GM23338 (cell line): Measurements from ENCODE around the gene FGF11. TPM values are rescaled to one million over a fixed set of nuclear protein-coding genes. Genes with fewer than 3 reads are reported as not detected.

ENCODE experiments used
- ATAC-seq: fragments of 200-7000 bp; cut with Tn5 transposase; 3 replicates; pipeline ENCODE4 v1.9.1; 2020
- DNase-seq: peaks from one replicate; pipeline ENCODE4 v3.0.0-alpha.2; 2015; ENCODE audit warnings: low spot score
- H2AFZ ChIP-seq: fragments of 200-600 bp; sonication (generic); 2 replicates; pipeline ENCODE4 v1.8.0; 2016; ENCODE audit warnings: antibody characterized with exemption, mild to moderate bottlenecking, moderate library complexity
- H3F3A ChIP-seq: fragments of 200-600 bp; sonication (generic); replicated peaks from 2 replicates; pipeline ENCODE4 v1.8.0; 2017; ENCODE audit warnings: antibody characterized with exemption, mixed run types, low read depth
- H3K27ac ChIP-seq: fragments of 200-600 bp; sonication (generic); 2 replicates; pipeline ENCODE4 v1.6.1; 2016; ENCODE audit warnings: low read depth
- H3K27me3 ChIP-seq: fragments of 200-600 bp; sonication (generic); 2 replicates; pipeline ENCODE4 v1.8.0; 2016; ENCODE audit warnings: mild to moderate bottlenecking, mixed run types, moderate library complexity; ENCODE audit not compliant: insufficient read depth
- H3K36me3 ChIP-seq: fragments of 200-600 bp; sonication (generic); 2 replicates; pipeline ENCODE4 v1.8.0; 2016; ENCODE audit warnings: mild to moderate bottlenecking; ENCODE audit not compliant: insufficient read depth
- H3K4me1 ChIP-seq: fragments of 200-600 bp; sonication (generic); 2 replicates; pipeline ENCODE4 v1.8.0; 2016; ENCODE audit warnings: mild to moderate bottlenecking, moderate library complexity; ENCODE audit not compliant: insufficient read depth
- H3K4me2 ChIP-seq: fragments of 200-600 bp; sonication (generic); 2 replicates; pipeline ENCODE4 v1.7.1; 2017; ENCODE audit warnings: mixed run types
- H3K4me3 ChIP-seq: fragments of 200-600 bp; sonication (generic); 2 replicates; pipeline ENCODE4 v1.6.1; 2016; ENCODE audit warnings: mixed run types
- H3K79me2 ChIP-seq: fragments of 200-600 bp; sonication (generic); replicated peaks from 2 replicates; pipeline ENCODE4 v1.8.0; 2017; ENCODE audit warnings: mild to moderate bottlenecking; ENCODE audit not compliant: insufficient read depth
- H3K9me2 ChIP-seq: fragments of 200-600 bp; sonication (generic); 2 replicates; pipeline ENCODE4 v1.8.0; 2017; ENCODE audit not compliant: insufficient read depth
- H4K20me1 ChIP-seq: fragments of 200-600 bp; sonication (generic); replicated peaks from 2 replicates; pipeline ENCODE4 v1.8.0; 2017; ENCODE audit warnings: mild to moderate bottlenecking; ENCODE audit not compliant: insufficient read depth
- H3K27ac Mint-ChIP-seq: 2 replicates; pipeline ENCODE4 v1.8.0; 2020; ENCODE audit warnings: inconsistent platforms, mild to moderate bottlenecking, moderate library complexity, mixed read lengths
- H3K27me3 Mint-ChIP-seq: 3 replicates; pipeline ENCODE4 v1.8.0; 2022; ENCODE audit warnings: low read depth, mild to moderate bottlenecking, moderate library complexity, mixed read lengths, inconsistent platforms; ENCODE audit not compliant: insufficient read depth, poor library complexity
- H3K36me3 Mint-ChIP-seq: 3 replicates; pipeline ENCODE4 v1.8.0; 2021; ENCODE audit warnings: low read depth, mild to moderate bottlenecking, inconsistent platforms, moderate library complexity, mixed read lengths
- H3K4me1 Mint-ChIP-seq: 3 replicates; pipeline ENCODE4 v1.8.0; 2020; ENCODE audit warnings: mild to moderate bottlenecking, inconsistent platforms, mixed read lengths
- H3K4me3 Mint-ChIP-seq: 3 replicates; pipeline ENCODE4 v1.8.0; 2021; ENCODE audit warnings: moderate library complexity, mild to moderate bottlenecking, inconsistent platforms, mixed read lengths
- H3K9me3 Mint-ChIP-seq: 3 replicates; pipeline ENCODE4 v1.8.0; 2020; ENCODE audit warnings: moderate library complexity, mild to moderate bottlenecking, inconsistent platforms, mixed read lengths
- EZH2 ChIP-seq: fragments of 200-600 bp; sonication (generic); IDR thresholded peaks from one replicate; pipeline ENCODE4 v1.8.0; 2017; ENCODE audit warnings: antibody characterized with exemption, mild to moderate bottlenecking, low read depth; ENCODE audit not compliant: unreplicated experiment
- EZH2phosphoT487 ChIP-seq: fragments of 200-600 bp; sonication (generic); IDR thresholded peaks from one replicate; pipeline ENCODE4 v1.8.1; 2018; ENCODE audit warnings: antibody characterized with exemption; ENCODE audit not compliant: unreplicated experiment
- POLR2AphosphoS5 ChIP-seq: IDR thresholded peaks from 2 replicates; pipeline ENCODE4 v1.6.1; 2016; ENCODE audit warnings: antibody characterized with exemption, low read depth
- ZNF331 ChIP-seq: fragments of 250-450 bp; sonication (Bioruptor Pico); IDR thresholded peaks from 2 replicates; pipeline ENCODE4 v1.5.0; 2020; ENCODE audit warnings: low read depth, mild to moderate bottlenecking, moderate library complexity
- polyA plus RNA-seq: library from polyadenylated mRNA; unstranded; fragments of >200 nt; fragmentation: Nextera tagmentation; extraction: Ambion mirVana; gene quantifications from 2 replicates; pipeline ENCODE4 v1.2.1, GENCODE V29; 2016
- total RNA-seq: library from RNA; depleted of rRNA; stranded (reverse); fragments of >200 nt; shearing (Covaris generic); gene quantifications from 2 replicates; pipeline ENCODE4 v1.2.3, GENCODE V29; 2014
- TF ChIP-seq, protein P1 (sequence below): IDR thresholded peaks from 2 replicates; pipeline ENCODE4 v1.6.1; 2016; ENCODE audit warnings: antibody characterized with exemption
- TF ChIP-seq, protein P2 (sequence below): IDR thresholded peaks from one replicate; pipeline ENCODE4 v1.6.1; 2018; ENCODE audit warnings: antibody characterized with exemption; ENCODE audit not compliant: unreplicated experiment
- TF ChIP-seq, protein P3 (sequence below): fragments of 250-450 bp; sonication (Bioruptor Pico); IDR thresholded peaks from 2 replicates; pipeline ENCODE4 v1.5.0; 2020; ENCODE audit warnings: mild to moderate bottlenecking, moderate library complexity

Gene FGF11
- total and polyA plus RNA-seq, 2 experiments from 2014 or later, result 11.1 to 16.6 TPM

DNA sequence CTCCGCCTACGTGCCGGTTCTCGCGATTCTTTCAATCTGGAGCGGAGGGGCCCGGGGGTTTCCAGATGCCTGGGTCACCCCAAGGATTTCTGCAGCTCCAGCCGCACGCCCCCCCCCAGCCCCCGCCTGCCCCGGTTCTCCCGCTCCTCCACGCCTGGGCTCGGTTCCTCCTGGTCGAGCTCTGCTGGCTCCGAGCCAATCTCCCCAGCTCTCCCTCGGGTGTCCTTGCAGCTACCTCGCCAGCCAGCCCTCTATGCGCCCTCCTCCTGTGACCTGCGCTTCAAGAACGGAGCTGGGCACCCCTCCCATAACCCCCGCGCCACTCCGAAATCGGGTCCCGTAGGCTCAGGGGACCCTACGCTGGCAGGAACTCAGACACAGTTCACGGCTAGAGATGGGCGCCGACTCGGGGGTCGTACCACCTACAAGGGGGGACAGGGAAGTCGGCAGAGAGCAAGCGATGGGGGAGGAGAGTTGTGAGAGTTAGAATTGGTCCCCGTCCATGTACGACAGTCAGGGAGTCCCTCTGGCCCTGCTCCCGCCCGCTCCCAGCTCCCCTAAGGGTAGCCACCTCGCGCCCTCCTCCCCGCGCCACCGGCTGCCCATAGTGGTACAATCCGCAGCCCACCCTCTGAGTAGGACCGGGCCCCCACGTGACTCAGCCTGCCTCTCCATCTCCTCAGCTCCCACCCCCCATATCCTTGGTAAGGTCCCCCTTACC, 961 bp downstream of the FGF11 start:
- Histone ChIP-seq H3K36me3 (no peaks in the 10 kb centered on the region), H3K27me3 (peaks cover 48% of the 10 kb centered on the region), H3K4me3 (peak overlapping the region; percentile 98), H4K20me1 (peaks cover 3% of the 10 kb centered on the region; the same call in 1 of the 2 replicates), H3F3A (peaks cover 51% of the 10 kb centered on the region), H3K27ac (peak overlapping the region; percentile 95), H3K4me1 (peaks cover 33% of the 10 kb centered on the region), H2AFZ (peak overlapping the region; percentile 72), H3K9me2 (no peaks in the 10 kb centered on the region), H3K4me2 (peak overlapping the region; percentile 76), H3K79me2 (no peaks in the 10 kb centered on the region)
- ATAC-seq, result peak; percentile 3
- Mint-ChIP-seq H3K4me1 (peaks cover 33% of the 10 kb centered on the region), H3K27me3 (peaks cover 51% of the 10 kb centered on the region), H3K4me3 (peak overlapping the region; percentile 96), H3K9me3 (no peaks in the 10 kb centered on the region), H3K27ac (peak overlapping the region; percentile 98), H3K36me3 (no peaks in the 10 kb centered on the region; the same call in 2 of the 3 replicates)
- peak; percentile 79 for DNase-seq
- TF ChIP-seq ZNF331, result no peak
- no peak for TF ChIP-seq EZH2
- TF ChIP-seq POLR2AphosphoS5, result peak; percentile 80
- TF ChIP-seq, protein P1, sequence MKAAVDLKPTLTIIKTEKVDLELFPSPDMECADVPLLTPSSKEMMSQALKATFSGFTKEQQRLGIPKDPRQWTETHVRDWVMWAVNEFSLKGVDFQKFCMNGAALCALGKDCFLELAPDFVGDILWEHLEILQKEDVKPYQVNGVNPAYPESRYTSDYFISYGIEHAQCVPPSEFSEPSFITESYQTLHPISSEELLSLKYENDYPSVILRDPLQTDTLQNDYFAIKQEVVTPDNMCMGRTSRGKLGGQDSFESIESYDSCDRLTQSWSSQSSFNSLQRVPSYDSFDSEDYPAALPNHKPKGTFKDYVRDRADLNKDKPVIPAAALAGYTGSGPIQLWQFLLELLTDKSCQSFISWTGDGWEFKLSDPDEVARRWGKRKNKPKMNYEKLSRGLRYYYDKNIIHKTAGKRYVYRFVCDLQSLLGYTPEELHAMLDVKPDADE, result no peak
- TF ChIP-seq EZH2phosphoT487, result no peak
- TF ChIP-seq, protein P2, sequence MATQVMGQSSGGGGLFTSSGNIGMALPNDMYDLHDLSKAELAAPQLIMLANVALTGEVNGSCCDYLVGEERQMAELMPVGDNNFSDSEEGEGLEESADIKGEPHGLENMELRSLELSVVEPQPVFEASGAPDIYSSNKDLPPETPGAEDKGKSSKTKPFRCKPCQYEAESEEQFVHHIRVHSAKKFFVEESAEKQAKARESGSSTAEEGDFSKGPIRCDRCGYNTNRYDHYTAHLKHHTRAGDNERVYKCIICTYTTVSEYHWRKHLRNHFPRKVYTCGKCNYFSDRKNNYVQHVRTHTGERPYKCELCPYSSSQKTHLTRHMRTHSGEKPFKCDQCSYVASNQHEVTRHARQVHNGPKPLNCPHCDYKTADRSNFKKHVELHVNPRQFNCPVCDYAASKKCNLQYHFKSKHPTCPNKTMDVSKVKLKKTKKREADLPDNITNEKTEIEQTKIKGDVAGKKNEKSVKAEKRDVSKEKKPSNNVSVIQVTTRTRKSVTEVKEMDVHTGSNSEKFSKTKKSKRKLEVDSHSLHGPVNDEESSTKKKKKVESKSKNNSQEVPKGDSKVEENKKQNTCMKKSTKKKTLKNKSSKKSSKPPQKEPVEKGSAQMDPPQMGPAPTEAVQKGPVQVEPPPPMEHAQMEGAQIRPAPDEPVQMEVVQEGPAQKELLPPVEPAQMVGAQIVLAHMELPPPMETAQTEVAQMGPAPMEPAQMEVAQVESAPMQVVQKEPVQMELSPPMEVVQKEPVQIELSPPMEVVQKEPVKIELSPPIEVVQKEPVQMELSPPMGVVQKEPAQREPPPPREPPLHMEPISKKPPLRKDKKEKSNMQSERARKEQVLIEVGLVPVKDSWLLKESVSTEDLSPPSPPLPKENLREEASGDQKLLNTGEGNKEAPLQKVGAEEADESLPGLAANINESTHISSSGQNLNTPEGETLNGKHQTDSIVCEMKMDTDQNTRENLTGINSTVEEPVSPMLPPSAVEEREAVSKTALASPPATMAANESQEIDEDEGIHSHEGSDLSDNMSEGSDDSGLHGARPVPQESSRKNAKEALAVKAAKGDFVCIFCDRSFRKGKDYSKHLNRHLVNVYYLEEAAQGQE, result no peak

DNA sequence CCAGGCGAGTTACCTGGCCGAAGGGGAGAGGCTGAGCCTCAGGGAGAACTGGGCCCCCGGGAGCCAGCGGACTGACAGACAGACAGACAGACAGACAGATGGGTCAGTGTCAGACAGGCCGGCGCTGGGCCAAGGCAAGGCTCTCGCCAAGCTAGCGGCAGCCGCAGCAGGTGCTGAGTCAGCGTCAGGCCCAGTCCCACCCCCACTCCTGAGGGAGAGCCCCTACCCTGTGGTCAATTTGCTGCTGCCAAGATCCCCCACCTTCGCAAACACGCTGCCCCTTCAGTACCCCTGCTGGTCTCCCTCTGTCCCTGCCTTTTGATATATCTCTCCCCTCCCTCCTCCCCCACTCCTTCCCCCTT, 1.5 kb downstream of the FGF11 start:
- peaks cover 33% of the 10 kb centered on the region for H3K4me1 ChIP-seq
- peak overlapping the region; percentile 98 for H3K27ac Mint-ChIP-seq
- no peaks in the 10 kb centered on the region for H3K36me3 ChIP-seq
- peak overlapping the region; percentile 76 for H3K4me2 ChIP-seq
- peaks cover 52% of the 10 kb centered on the region for H3F3A ChIP-seq
- peaks cover 36% of the 10 kb centered on the region for H3K4me1 Mint-ChIP-seq
- H3K36me3 Mint-ChIP-seq, result no peaks in the 10 kb centered on the region; the same call in 2 of the 3 replicates
- DNase-seq, result peak; percentile 71
- no peaks in the 10 kb centered on the region for H3K9me3 Mint-ChIP-seq
- H3K27ac ChIP-seq, result peak overlapping the region; percentile 95
- no peaks in the 10 kb centered on the region for H3K9me2 ChIP-seq
- peak overlapping the region; percentile 96 for H3K4me3 Mint-ChIP-seq
- no peaks in the 10 kb centered on the region for H3K79me2 ChIP-seq
- H2AFZ ChIP-seq, result peak overlapping the region; percentile 72
- peaks cover 3% of the 10 kb centered on the region; the same call in 1 of the 2 replicates for H4K20me1 ChIP-seq
- peak; percentile 3 for ATAC-seq
- peak overlapping the region; percentile 98 for H3K4me3 ChIP-seq
- H3K27me3 ChIP-seq, result peaks cover 48% of the 10 kb centered on the region
- H3K27me3 Mint-ChIP-seq, result peaks cover 51% of the 10 kb centered on the region
- TF ChIP-seq, protein P3, sequence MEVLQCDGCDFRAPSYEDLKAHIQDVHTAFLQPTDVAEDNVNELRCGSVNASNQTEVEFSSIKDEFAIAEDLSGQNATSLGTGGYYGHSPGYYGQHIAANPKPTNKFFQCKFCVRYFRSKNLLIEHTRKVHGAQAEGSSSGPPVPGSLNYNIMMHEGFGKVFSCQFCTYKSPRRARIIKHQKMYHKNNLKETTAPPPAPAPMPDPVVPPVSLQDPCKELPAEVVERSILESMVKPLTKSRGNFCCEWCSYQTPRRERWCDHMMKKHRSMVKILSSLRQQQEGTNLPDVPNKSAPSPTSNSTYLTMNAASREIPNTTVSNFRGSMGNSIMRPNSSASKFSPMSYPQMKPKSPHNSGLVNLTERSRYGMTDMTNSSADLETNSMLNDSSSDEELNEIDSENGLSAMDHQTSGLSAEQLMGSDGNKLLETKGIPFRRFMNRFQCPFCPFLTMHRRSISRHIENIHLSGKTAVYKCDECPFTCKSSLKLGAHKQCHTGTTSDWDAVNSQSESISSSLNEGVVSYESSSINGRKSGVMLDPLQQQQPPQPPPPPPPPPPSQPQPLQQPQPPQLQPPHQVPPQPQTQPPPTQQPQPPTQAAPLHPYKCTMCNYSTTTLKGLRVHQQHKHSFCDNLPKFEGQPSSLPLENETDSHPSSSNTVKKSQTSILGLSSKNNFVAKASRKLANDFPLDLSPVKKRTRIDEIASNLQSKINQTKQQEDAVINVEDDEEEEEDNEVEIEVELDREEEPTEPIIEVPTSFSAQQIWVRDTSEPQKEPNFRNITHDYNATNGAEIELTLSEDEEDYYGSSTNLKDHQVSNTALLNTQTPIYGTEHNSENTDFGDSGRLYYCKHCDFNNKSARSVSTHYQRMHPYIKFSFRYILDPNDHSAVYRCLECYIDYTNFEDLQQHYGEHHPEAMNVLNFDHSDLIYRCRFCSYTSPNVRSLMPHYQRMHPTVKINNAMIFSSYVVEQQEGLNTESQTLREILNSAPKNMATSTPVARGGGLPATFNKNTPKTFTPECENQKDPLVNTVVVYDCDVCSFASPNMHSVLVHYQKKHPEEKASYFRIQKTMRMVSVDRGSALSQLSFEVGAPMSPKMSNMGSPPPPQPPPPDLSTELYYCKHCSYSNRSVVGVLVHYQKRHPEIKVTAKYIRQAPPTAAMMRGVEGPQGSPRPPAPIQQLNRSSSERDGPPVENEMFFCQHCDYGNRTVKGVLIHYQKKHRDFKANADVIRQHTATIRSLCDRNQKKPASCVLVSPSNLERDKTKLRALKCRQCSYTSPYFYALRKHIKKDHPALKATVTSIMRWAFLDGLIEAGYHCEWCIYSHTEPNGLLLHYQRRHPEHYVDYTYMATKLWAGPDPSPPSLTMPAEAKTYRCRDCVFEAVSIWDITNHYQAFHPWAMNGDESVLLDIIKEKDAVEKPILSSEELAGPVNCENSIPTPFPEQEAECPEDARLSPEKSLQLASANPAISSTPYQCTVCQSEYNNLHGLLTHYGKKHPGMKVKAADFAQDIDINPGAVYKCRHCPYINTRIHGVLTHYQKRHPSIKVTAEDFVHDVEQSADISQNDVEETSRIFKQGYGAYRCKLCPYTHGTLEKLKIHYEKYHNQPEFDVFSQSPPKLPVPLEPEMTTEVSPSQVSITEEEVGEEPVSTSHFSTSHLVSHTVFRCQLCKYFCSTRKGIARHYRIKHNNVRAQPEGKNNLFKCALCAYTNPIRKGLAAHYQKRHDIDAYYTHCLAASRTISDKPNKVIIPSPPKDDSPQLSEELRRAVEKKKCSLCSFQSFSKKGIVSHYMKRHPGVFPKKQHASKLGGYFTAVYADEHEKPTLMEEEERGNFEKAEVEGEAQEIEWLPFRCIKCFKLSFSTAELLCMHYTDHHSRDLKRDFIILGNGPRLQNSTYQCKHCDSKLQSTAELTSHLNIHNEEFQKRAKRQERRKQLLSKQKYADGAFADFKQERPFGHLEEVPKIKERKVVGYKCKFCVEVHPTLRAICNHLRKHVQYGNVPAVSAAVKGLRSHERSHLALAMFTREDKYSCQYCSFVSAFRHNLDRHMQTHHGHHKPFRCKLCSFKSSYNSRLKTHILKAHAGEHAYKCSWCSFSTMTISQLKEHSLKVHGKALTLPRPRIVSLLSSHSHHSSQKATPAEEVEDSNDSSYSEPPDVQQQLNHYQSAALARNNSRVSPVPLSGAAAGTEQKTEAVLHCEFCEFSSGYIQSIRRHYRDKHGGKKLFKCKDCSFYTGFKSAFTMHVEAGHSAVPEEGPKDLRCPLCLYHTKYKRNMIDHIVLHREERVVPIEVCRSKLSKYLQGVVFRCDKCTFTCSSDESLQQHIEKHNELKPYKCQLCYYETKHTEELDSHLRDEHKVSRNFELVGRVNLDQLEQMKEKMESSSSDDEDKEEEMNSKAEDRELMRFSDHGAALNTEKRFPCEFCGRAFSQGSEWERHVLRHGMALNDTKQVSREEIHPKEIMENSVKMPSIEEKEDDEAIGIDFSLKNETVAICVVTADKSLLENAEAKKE (CRISPR knock-in tag), result no peak
